Body of pancreas (tissue), 4 donors: ENCODE results near the gene RPH3AL.

Source experiments
- POLR2A ChIP-seq, 3 donors: fragments of 450-650 bp; IDR thresholded peaks; one replicate each; pipeline ENCODE4 v1.6.1; 2016; ENCODE audit warnings: antibody characterized with exemption in 3 of 3, mild to moderate bottlenecking in 2 of 3
- TF ChIP-seq, protein P1 (sequence below), 7 experiments: fragments of 450-650 bp in 4 of 7; fragments of 200-600 bp in 3 of 7; sonication (generic) in 3 of 7; IDR thresholded peaks; one replicate each; pipeline ENCODE4 v1.5.1; 2016 to 2019; ENCODE audit warnings: antibody characterized with exemption in 7 of 7

- no peak for TF ChIP-seq POLR2A (IDR thresholded peaks at IDR 0.05)
- TF ChIP-seq, protein P1, sequence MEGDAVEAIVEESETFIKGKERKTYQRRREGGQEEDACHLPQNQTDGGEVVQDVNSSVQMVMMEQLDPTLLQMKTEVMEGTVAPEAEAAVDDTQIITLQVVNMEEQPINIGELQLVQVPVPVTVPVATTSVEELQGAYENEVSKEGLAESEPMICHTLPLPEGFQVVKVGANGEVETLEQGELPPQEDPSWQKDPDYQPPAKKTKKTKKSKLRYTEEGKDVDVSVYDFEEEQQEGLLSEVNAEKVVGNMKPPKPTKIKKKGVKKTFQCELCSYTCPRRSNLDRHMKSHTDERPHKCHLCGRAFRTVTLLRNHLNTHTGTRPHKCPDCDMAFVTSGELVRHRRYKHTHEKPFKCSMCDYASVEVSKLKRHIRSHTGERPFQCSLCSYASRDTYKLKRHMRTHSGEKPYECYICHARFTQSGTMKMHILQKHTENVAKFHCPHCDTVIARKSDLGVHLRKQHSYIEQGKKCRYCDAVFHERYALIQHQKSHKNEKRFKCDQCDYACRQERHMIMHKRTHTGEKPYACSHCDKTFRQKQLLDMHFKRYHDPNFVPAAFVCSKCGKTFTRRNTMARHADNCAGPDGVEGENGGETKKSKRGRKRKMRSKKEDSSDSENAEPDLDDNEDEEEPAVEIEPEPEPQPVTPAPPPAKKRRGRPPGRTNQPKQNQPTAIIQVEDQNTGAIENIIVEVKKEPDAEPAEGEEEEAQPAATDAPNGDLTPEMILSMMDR (IDR thresholded peaks at IDR 0.05) = no peak
Observed at GRCh38 chr17:290626-291025, 62.0 kb downstream of the RPH3AL start.
